HEK293 (cell line): ENCODE measurements around the gene DAAM2.

Source experiments
- CTCF ChIA-PET: fragments of 350-600 bp; formaldehyde crosslinking; extraction: SDS; loops from one replicate; lab custom pipeline; 2021; ENCODE audit warnings: antibody characterized with exemption; lab: Yijun Ruan, JAX
- POLR2A ChIA-PET: fragments of 300-600 bp; formaldehyde crosslinking; extraction: SDS; loops from one replicate; lab custom pipeline; 2020; ENCODE audit warnings: antibody characterized with exemption, inconsistent platforms; lab: Yijun Ruan, JAX
- H3K27ac ChIP-seq: fragments of 200-500 bp; sonication (Bioruptor generic); 2 replicates; pipeline ENCODE4 v1.5.1; 2014; ENCODE audit warnings: low read depth, low read length, control low read depth, inconsistent platforms; ENCODE audit errors: extremely low read depth
- H3K36me3 ChIP-seq, 2 experiments: fragments of 200-500 bp in 1 of 2; sonication (Bioruptor generic) in 1 of 2; 1 replicate in 1 of 2; 2 replicates in 1 of 2; pipeline ENCODE4 v1.5.1; 2014 to 2017; ENCODE audit warnings: inconsistent platforms in 2 of 2, low read length in 2 of 2; ENCODE audit not compliant: control insufficient read depth in 2 of 2, insufficient read depth in 1 of 2
- H3K4me1 ChIP-seq: fragments of 200-500 bp; sonication (Bioruptor generic); 2 replicates; pipeline ENCODE4 v1.5.1; 2014; ENCODE audit warnings: mild to moderate bottlenecking, low read length, inconsistent platforms; ENCODE audit not compliant: control insufficient read depth, insufficient read depth
- H3K4me3 ChIP-seq: 2 replicates; pipeline ENCODE4 v1.5.1; 2011; ENCODE audit warnings: low read depth, mild to moderate bottlenecking, control low read depth, low read length, moderate library complexity
- H3K9me3 ChIP-seq: fragments of 200-500 bp; sonication (Bioruptor generic); 2 replicates; pipeline ENCODE4 v1.5.1; 2014; ENCODE audit warnings: low read depth, low read length, inconsistent platforms; ENCODE audit not compliant: control insufficient read depth, insufficient read depth
- HIC1 ChIP-seq: fragments of 450-650 bp; formaldehyde crosslinking; IDR thresholded peaks from 2 replicates; pipeline ENCODE4 v1.5.1; 2016; ENCODE audit warnings: missing biosample characterization, missing genetic modification characterization
- OSR2 ChIP-seq: fragments of 450-650 bp; formaldehyde crosslinking; IDR thresholded peaks from 2 replicates; pipeline ENCODE4 v1.5.1; 2016; ENCODE audit warnings: missing biosample characterization, missing genetic modification characterization
- ZNF169 ChIP-seq: fragments of 450-650 bp; formaldehyde crosslinking; IDR thresholded peaks from 2 replicates; pipeline ENCODE4 v1.5.1; 2016; ENCODE audit warnings: missing biosample characterization, missing genetic modification characterization
- ZNF341 ChIP-seq: fragments of 450-650 bp; formaldehyde crosslinking; IDR thresholded peaks from 2 replicates; pipeline ENCODE4; 2016; ENCODE audit warnings: low read depth, missing biosample characterization, missing genetic modification characterization
- ZNF354C ChIP-seq: fragments of 450-650 bp; formaldehyde crosslinking; IDR thresholded peaks from 2 replicates; pipeline ENCODE4 v1.5.1; 2016; ENCODE audit warnings: missing biosample characterization, missing genetic modification characterization, low read depth, borderline replicate concordance
- ZNF600 ChIP-seq: fragments of 450-650 bp; formaldehyde crosslinking; IDR thresholded peaks from 2 replicates; pipeline ENCODE4 v1.5.1; 2016; ENCODE audit warnings: missing biosample characterization, missing genetic modification characterization
- TF ChIP-seq, protein P1 (sequence below): fragments of 450-650 bp; formaldehyde crosslinking; conservative IDR thresholded peaks from 2 replicates; pipeline ENCODE4 v1.5.1; 2016; ENCODE audit warnings: low read depth, missing biosample characterization, missing genetic modification characterization
- TF ChIP-seq, protein P2 (sequence below): fragments of 450-650 bp; formaldehyde crosslinking; conservative IDR thresholded peaks from 2 replicates; pipeline ENCODE4 v1.5.1; 2016; ENCODE audit warnings: low read depth, missing biosample characterization, missing genetic modification characterization

The DAAM2 gene

GRCh38 chr6:39953076-39953618 lies 161.0 kb downstream of the DAAM2 start:
- CTCF ChIA-PET = interaction anchor here (0.6 kb wide), 1 partner anchor 875 kb away, joined by 3 read pairs; no protein-coding TSS in a partner anchor
- no peaks in the 10 kb centered on the region for H3K9me3 ChIP-seq
- no peak for TF ChIP-seq ZNF600
- TF ChIP-seq HIC1 = no peak
- TF ChIP-seq ZNF354C = no peak
- TF ChIP-seq, protein P1, sequence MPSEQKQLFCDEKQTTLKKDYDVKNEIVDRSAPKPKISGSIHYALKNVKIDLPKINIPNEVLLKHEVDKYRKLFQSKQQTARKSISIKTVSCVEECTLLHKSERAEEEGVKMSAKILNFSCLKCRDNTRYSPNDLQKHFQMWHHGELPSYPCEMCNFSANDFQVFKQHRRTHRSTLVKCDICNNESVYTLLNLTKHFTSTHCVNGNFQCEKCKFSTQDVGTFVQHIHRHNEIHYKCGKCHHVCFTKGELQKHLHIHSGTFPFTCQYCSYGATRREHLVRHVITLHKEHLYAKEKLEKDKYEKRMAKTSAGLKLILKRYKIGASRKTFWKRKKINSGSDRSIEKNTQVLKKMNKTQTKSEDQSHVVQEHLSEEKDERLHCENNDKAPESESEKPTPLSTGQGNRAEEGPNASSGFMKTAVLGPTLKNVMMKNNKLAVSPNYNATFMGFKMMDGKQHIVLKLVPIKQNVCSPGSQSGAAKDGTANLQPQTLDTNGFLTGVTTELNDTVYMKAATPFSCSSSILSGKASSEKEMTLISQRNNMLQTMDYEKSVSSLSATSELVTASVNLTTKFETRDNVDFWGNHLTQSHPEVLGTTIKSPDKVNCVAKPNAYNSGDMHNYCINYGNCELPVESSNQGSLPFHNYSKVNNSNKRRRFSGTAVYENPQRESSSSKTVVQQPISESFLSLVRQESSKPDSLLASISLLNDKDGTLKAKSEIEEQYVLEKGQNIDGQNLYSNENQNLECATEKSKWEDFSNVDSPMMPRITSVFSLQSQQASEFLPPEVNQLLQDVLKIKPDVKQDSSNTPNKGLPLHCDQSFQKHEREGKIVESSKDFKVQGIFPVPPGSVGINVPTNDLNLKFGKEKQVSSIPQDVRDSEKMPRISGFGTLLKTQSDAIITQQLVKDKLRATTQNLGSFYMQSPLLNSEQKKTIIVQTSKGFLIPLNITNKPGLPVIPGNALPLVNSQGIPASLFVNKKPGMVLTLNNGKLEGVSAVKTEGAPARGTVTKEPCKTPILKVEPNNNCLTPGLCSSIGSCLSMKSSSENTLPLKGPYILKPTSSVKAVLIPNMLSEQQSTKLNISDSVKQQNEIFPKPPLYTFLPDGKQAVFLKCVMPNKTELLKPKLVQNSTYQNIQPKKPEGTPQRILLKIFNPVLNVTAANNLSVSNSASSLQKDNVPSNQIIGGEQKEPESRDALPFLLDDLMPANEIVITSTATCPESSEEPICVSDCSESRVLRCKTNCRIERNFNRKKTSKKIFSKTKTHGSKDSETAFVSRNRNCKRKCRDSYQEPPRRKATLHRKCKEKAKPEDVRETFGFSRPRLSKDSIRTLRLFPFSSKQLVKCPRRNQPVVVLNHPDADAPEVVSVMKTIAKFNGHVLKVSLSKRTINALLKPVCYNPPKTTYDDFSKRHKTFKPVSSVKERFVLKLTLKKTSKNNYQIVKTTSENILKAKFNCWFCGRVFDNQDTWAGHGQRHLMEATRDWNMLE (tag by site-specific recombination) = no peak
- TF ChIP-seq OSR2 (tag by site-specific recombination) = no peak
- no peak for TF ChIP-seq ZNF169 (tag by site-specific recombination)
- TF ChIP-seq, protein P2, sequence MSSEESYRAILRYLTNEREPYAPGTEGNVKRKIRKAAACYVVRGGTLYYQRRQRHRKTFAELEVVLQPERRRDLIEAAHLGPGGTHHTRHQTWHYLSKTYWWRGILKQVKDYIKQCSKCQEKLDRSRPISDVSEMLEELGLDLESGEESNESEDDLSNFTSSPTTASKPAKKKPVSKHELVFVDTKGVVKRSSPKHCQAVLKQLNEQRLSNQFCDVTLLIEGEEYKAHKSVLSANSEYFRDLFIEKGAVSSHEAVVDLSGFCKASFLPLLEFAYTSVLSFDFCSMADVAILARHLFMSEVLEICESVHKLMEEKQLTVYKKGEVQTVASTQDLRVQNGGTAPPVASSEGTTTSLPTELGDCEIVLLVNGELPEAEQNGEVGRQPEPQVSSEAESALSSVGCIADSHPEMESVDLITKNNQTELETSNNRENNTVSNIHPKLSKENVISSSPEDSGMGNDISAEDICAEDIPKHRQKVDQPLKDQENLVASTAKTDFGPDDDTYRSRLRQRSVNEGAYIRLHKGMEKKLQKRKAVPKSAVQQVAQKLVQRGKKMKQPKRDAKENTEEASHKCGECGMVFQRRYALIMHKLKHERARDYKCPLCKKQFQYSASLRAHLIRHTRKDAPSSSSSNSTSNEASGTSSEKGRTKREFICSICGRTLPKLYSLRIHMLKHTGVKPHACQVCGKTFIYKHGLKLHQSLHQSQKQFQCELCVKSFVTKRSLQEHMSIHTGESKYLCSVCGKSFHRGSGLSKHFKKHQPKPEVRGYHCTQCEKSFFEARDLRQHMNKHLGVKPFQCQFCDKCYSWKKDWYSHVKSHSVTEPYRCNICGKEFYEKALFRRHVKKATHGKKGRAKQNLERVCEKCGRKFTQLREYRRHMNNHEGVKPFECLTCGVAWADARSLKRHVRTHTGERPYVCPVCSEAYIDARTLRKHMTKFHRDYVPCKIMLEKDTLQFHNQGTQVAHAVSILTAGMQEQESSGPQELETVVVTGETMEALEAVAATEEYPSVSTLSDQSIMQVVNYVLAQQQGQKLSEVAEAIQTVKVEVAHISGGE = no peak
- TF ChIP-seq ZNF341 = no peak
- TF ChIP-seq, all 188 proteins: peak for 0
- no peak overlapping the region for H3K4me3 ChIP-seq
- no peak overlapping the region for H3K27ac ChIP-seq
- no peaks in the 10 kb centered on the region for H3K4me1 ChIP-seq
- POLR2A ChIA-PET = interaction anchor here (1.6 kb wide), 1 partner anchor 19 kb away, joined by 3 read pairs; the partner anchor contains the start of gene MOCS1
- no peaks in the 10 kb centered on the region for H3K36me3 ChIP-seq
